Left ventricle myocardium inferior (tissue), 1 donor: ENCODE results near the gene PROC. TPM values are rescaled to one million over a fixed set of nuclear protein-coding genes. Genes with fewer than 3 reads are reported as not detected.

Source experiments
- DNase-seq: peaks from one replicate; pipeline ENCODE4 v3.0.0-alpha.2; 2020
- H3K27ac ChIP-seq: fragments of 200-600 bp; replicated peaks from 2 replicates; pipeline ENCODE4 v1.8.0; 2021
- H3K27me3 ChIP-seq: fragments of 200-600 bp; 2 replicates; pipeline ENCODE4 v1.8.0; 2021; ENCODE audit warnings: low read depth
- H3K36me3 ChIP-seq: fragments of 200-600 bp; 2 replicates; pipeline ENCODE4 v1.8.0; 2021
- H3K4me1 ChIP-seq: fragments of 200-600 bp; 2 replicates; pipeline ENCODE4 v1.8.0; 2021
- H3K4me3 ChIP-seq: fragments of 200-600 bp; 2 replicates; pipeline ENCODE4 v1.8.0; 2021; ENCODE audit warnings: mild to moderate bottlenecking, moderate library complexity
- H3K9me3 ChIP-seq: fragments of 200-600 bp; replicated peaks from 2 replicates; pipeline ENCODE4 v1.8.0; 2021
- intact Hi-C: fragments of 100-400 bp; cut with micrococcal nuclease; formaldehyde crosslinking; loops from one replicate; pipeline ENCODE4 v1.11.0; 2022
- total RNA-seq: library from RNA; stranded (reverse); fragmentation: NEBNext Ultra II Directional; extraction: Animal tissue kit (Norgen Biotek cat#: 25700); gene quantifications from one replicate; pipeline ENCODE4 v1.2.1, GENCODE V29; 2021
- TF ChIP-seq, protein P1 (sequence below): fragments of 200-600 bp; IDR thresholded peaks from 2 replicates; pipeline ENCODE4 v1.8.0; 2021; ENCODE audit warnings: antibody characterized with exemption, mild to moderate bottlenecking, borderline replicate concordance
- donor health status: DM: no; HTN: yes; CAD: no; lungs with severe emphysema.

The PROC gene
- total RNA-seq, 1 donor from 2014 or later, result not detected

DNA sequence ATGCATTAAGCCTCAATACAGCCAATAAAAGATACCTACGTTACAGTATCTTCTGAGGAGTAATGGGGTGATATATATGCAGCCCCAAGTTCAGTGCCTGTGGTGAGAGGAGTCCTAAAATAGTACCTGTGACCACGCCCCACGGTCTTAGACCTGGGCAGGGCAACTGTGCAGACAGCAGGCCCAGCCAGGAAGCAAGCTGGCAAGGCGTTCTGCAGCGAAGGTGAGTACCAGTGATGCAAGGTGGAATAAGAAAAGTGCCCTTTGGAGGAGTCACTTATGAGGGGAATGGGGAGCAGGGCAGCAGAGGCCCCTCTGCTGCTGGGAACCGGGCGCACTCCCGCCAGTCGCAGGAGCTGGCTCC lies 17.7 kb upstream of the PROC start:
- Histone ChIP-seq H3K4me3 (no peak overlapping the region), H3K27ac (no peak overlapping the region), H3K9me3 (no peaks in the 10 kb centered on the region), H3K4me1 (peaks cover 24% of the 10 kb centered on the region), H3K27me3 (no peaks in the 10 kb centered on the region), H3K36me3 (no peaks in the 10 kb centered on the region)
- DNase-seq, result no peak
- intact Hi-C loops, result no loop called here
- TF ChIP-seq, protein P1, sequence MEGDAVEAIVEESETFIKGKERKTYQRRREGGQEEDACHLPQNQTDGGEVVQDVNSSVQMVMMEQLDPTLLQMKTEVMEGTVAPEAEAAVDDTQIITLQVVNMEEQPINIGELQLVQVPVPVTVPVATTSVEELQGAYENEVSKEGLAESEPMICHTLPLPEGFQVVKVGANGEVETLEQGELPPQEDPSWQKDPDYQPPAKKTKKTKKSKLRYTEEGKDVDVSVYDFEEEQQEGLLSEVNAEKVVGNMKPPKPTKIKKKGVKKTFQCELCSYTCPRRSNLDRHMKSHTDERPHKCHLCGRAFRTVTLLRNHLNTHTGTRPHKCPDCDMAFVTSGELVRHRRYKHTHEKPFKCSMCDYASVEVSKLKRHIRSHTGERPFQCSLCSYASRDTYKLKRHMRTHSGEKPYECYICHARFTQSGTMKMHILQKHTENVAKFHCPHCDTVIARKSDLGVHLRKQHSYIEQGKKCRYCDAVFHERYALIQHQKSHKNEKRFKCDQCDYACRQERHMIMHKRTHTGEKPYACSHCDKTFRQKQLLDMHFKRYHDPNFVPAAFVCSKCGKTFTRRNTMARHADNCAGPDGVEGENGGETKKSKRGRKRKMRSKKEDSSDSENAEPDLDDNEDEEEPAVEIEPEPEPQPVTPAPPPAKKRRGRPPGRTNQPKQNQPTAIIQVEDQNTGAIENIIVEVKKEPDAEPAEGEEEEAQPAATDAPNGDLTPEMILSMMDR, result no peak

DNA sequence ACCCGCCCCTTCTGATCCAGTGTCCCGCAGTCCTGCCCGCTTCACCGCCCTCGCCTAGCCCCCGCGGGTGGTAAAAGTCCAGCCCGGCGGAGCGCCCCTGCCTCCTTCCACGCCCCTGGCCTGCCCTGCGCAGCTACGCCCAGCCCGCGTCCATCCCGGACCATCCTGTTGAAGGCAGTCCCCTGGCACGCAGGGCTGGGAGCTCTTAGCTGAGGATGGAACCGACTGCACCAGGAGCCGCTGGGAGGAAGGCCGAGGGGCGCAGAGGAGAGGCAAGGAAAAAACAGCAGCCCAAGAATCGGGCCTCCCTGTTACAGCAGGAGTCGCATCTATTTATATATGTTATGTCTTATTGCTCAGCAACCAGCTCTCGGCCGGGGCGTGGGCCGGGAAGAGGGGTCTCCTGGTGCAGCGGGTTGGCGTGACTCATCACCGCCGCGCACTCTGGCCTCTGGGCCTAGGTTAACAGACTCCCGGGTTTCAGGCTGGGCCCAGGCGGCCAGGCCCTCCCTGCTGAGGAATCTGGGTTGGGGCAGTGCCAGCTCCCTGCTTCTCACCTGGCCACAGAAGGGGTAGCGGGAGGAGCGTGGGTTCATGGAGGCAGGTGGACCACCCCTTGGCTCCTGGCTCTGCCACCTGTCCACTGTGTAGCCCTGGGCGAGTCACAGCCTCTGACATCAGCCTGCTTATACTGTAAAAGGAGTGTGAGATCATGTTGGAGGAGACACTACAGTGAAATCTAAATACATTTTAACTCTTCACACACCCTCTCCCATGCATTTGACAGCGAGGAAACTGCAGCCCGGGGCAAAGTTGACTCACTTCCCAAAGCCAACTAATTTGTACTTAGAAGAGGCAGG lies 17.1 kb upstream of the PROC start:
- no peaks in the 10 kb centered on the region for H3K27me3 ChIP-seq
- no peak overlapping the region for H3K27ac ChIP-seq
- H3K9me3 ChIP-seq, result no peaks in the 10 kb centered on the region
- no peak overlapping the region for H3K4me3 ChIP-seq
- DNase-seq, result no peak
- H3K36me3 ChIP-seq, result no peaks in the 10 kb centered on the region
- H3K4me1 ChIP-seq, result peaks cover 30% of the 10 kb centered on the region
- intact Hi-C loops, result no loop called here
- TF ChIP-seq, protein P1, result no peak

DNA sequence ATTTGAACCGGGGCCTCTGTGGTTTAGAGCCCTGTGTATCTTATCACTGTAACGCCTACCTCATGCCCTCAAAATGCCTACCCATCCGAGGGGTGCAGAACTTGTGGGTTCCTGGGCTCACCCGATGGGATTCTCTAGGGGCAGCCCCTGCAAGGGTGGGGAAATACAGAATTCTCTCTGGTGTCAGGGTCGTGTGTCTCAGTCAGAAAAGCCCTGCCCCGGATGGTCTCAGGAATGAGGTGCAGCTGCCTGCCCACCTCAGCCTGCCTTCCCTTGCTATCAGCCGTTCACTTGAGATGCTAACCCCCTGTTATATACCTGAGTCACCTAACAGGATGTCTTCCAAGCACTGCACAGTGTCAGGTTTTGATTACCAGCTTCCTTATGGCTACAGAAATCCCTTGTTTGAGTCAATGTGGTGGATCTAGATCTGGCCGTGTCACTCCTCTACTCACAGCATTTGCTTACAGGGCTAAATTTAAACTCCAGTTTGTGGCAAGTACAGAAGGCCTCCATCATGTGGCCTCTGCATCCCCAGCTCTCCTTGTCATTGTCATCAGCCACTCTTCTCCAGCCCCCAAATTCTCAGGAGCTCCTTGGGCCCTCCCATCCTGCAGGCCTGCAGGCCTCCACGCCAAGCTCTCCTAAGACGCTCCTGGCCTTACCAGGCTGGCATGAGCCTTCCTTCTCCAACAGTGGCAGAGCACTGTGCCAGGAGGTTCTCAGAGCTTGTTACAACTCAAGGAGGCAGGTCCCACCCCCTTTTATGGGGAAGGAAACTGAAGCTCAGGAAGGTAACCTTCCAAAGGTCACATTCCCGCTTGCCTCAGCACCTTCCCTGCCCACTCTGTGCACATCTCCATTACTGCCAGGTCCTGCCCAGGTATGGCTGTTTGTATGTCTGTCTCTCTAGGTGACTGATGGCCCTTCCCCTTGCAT lies 16.2 kb upstream of the PROC start:
- no peak for DNase-seq
- intact Hi-C loops, result no loop called here
- Histone ChIP-seq H3K4me3 (no peak overlapping the region), H3K9me3 (no peaks in the 10 kb centered on the region), H3K27ac (no peak overlapping the region), H3K36me3 (no peaks in the 10 kb centered on the region), H3K27me3 (no peaks in the 10 kb centered on the region), H3K4me1 (peaks cover 31% of the 10 kb centered on the region)
- TF ChIP-seq, protein P1, result no peak

DNA sequence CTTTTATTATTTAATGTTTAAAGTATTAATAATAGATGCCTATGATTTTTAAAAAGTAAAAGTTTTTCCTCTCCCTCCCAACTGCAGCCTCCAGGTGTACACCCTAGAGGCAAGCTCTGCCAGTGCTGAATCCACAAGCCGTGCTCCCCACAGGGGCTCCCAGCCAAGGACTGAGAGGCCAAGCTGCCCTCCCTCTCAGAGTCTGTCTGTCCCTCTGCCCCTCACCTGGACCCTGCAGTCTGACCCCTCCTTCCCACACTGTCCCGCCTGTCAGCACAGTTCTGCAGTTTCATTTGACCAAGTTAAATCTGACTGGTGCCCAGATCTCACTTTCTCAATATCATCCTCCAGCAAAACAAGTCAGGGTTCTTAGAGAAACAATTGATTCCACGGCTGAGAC lies 14.8 kb upstream of the PROC start:
- H3K36me3 ChIP-seq, result no peaks in the 10 kb centered on the region
- H3K4me3 ChIP-seq, result no peak overlapping the region
- H3K27me3 ChIP-seq, result no peaks in the 10 kb centered on the region
- DNase-seq, result no peak
- TF ChIP-seq, protein P1, result no peak
- no peak overlapping the region for H3K27ac ChIP-seq
- H3K4me1 ChIP-seq, result peaks cover 32% of the 10 kb centered on the region
- intact Hi-C loops, result no loop called here
- no peaks in the 10 kb centered on the region for H3K9me3 ChIP-seq

DNA sequence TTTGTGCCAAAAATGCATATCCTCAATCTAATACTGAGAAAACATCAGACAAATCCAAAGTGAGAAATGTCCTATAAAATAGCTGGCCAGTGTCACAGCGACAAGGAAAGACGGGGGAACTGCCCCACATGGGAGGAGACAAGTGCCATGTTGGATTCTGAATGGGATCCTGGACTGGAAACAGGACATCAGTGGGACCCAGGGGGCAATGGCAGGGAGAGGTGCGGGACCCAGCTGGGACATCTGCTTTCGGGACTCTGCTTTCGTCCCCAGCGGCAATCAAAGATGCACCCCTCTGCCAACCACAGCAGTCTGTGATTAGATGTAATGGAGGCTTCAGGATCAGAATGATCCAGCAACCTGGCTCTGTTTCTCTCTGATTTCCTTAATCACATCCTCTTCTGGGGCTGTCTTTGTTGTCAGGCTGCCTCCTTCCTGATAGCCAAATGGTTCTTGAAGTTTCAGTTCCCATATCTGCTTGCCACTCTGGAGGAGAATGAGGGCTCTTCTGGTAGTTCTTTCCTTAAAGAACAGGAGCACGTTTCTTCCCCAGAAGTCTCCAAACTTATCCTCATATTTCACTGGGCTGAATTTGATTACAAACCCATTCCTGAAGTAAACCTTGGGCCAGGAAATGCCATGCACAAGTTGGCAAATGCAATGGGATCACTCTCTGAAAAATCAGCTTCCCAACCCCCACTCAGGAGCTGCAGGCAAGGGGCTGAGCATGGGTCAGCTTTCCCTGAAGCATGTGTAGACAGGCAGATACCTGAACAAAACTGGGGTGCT lies 13.6 kb upstream of the PROC start:
- Histone ChIP-seq H3K4me3 (no peak overlapping the region), H3K27me3 (no peaks in the 10 kb centered on the region), H3K27ac (peak overlapping the region; percentile 74), H3K4me1 (peaks cover 35% of the 10 kb centered on the region), H3K9me3 (no peaks in the 10 kb centered on the region), H3K36me3 (no peaks in the 10 kb centered on the region)
- DNase-seq, result no peak
- TF ChIP-seq, protein P1, result no peak
- intact Hi-C loops, result no loop called here
